NOMO-1 (cell line): ENCODE measurements around the gene HCFC1.

Experiments
- DNase-seq, 2 experiments: peaks; one replicate each; lab custom pipeline; 2025; ENCODE audit not compliant: unreplicated experiment in 2 of 2; lab: John Stamatoyannopoulos, UW

The HCFC1 gene

DNA sequence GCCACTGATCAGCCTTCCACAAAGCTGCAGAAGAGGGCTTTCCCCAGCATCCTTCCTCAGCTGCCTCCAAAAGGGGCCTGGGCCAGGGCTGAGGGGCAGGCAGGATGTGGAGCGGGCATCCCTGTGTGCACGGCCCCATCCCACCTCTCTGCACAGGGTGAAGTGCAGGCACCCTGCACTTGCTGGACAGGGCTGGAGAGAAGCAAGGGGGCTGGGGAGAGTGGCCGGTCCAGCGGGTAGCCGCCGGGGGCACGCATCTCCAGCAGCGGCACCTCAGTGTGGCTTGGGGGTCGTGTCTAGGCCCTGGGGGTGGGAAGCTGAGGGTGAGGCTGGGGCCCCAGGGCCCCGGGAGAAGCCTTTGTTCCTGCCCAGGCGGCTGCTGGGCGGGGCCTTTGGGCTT lies 64.2 kb downstream of the HCFC1 start:
- no peak for DNase-seq

DNA sequence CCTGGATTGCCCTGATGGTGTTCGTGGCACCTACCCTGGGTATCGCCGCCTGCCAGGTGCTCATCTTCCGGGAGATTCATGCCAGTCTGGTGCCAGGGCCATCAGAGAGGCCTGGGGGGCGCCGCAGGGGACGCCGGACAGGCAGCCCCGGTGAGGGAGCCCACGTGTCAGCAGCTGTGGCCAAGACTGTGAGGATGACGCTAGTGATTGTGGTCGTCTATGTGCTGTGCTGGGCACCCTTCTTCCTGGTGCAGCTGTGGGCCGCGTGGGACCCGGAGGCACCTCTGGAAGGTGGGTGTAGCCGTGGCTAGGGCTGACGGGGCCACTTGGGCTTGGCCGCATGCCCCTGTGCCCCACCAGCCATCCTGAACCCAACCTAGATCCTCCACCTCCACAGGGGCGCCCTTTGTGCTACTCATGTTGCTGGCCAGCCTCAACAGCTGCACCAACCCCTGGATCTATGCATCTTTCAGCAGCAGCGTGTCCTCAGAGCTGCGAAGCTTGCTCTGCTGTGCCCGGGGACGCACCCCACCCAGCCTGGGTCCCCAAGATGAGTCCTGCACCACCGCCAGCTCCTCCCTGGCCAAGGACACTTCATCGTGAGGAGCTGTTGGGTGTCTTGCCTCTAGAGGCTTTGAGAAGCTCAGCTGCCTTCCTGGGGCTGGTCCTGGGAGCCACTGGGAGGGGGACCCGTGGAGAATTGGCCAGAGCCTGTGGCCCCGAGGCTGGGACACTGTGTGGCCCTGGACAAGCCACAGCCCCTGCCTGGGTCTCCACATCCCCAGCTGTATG lies 65.3 kb downstream of the HCFC1 start:
- DNase-seq, result no peak

DNA sequence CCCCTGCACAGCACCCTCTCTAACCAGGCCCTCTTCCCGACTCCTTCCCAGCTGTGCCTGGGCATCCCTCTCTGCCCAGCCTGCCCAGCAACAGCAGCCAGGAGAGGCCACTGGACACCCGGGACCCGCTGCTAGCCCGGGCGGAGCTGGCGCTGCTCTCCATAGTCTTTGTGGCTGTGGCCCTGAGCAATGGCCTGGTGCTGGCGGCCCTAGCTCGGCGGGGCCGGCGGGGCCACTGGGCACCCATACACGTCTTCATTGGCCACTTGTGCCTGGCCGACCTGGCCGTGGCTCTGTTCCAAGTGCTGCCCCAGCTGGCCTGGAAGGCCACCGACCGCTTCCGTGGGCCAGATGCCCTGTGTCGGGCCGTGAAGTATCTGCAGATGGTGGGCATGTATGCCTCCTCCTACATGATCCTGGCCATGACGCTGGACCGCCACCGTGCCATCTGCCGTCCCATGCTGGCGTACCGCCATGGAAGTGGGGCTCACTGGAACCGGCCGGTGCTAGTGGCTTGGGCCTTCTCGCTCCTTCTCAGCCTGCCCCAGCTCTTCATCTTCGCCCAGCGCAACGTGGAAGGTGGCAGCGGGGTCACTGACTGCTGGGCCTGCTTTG lies 66.0 kb downstream of the HCFC1 start:
- no peak for DNase-seq

DNA sequence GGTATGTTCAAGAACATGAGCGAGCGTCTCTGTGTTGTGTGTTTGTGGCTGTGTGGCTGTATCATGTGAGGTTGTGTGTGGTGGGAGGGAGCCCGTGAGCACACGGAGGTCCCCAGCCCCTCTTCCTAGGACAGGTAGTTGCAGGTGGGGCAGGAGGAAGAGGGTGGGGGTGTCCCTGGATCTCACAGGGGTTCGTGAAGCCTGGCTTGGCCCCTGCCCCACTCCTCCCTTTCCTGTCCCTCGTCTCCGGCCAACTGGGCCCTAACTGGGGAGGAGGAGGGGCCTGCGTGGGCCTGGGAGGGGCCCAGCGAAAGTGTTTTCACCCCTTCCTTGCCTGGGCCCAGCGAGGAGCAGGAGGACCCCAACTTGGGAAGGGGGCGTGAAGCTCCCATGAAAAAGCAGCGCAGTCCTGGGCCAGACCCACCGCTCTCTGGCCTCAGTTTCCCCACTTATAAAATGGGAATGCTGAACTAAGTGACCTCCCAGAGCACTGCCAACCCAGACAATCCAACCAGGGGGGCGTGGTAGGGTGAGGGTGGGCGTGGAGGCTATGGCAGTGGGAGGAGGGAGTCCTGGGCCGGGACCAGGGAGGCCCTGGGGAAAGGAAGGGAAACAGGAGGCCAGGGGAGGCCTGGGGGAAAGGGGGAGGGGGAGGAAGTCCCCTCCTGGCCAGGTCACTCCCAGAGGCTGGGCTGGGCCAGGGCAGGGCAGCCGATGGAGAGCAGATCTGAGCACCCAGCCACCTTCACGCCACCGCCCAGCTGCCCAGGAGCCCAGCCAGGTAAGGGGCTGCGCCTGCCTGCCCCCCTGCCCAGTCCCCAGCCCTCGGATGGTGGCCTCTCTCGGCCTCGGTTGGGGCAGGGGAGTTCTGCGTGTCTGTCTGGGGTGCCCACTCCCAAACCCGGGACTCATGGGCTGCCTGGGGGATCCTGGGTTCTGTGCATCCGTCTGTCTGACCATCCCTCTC lies 67.3 kb downstream of the HCFC1 start, which contains the start of gene AVPR2:
TSS of gene AVPR2 (plus strand) at position 683 of the 967 bp plus-strand sequence. CDS start 473 bp downstream, outside the sequence.
- no peak for DNase-seq

DNA sequence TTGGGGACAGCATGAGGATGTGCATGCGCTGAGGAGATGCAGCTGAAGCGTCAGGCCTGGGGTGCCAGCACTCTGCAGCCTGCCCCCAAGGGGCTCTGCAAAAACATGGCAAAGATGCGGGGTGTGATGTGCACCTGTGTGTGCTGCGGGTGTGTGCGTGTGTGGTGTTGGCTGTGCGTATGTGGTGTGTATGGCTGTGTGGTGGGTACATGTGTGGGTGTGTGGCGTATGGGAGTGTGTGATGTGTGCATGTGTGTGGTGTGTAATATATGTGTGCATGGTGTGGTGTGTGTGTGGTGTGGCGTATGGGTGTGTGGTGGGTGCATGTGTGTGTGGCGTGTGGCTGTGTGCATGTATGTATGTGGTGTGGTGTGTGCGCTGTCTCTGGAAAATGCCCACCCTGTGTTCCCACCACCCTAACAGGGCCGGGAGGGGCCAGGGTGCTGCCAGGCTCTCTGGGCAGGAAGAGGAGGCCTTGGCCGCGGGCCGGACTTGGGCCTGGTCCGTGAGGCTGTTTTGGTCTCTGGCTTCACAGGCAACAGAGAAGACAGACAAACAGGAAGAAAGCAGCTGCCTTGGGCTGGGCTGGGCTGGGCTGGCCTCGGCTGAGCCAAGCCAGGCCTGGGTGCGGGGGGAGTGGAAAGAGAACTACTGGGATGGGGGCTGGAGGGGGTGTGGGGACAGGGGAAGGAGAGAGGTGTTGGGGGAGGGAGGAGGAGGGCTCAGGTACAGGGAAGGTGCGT lies 68.2 kb downstream of the HCFC1 start:
- no peak for DNase-seq

GRCh38 chrX:153902385-153902784 lies 69.2 kb downstream of the HCFC1 start:
- DNase-seq, result no peak

DNA sequence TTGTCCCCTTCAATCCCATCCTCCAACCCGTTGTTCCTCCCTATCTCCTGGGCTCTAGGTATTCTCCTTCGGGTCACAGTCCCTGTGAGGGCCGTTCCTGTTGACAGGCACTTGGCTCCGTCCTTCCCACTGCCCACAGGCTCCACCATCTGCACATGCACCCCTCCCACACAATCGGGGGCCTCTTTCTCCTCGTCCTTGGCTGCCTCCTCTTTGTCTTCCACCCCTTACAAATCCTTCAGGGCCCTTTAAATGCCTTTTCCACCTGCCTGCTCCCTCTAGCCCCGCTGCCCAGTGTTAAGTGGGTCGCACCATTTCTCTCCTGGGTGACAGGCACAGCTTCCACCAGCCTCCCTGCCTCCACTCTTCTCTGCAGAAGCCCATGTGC lies 69.9 kb downstream of the HCFC1 start:
- no peak for DNase-seq

- peak; percentile 75 to 83 for DNase-seq
Measured at GRCh38 chrX:153900831-153901752, 70.5 kb downstream of the HCFC1 start.

- DNase-seq, result no peak
Measured at GRCh38 chrX:153897899-153898298, 73.7 kb downstream of the HCFC1 start.
